SU-DHL-6 (cell line): ENCODE measurements around the gene THAP10.

Experiments used
- CTCF ChIP-seq: fragments of 200-600 bp; sonication (generic); IDR thresholded peaks from one replicate; pipeline ENCODE4 v1.5.1; 2017; ENCODE audit warnings: antibody characterized with exemption, mild to moderate bottlenecking, low read length, moderate library complexity; ENCODE audit not compliant: insufficient read depth, poor library complexity, severe bottlenecking
- EZH2phosphoT487 ChIP-seq: fragments of 200-600 bp; sonication (generic), shearing (Covaris generic); conservative IDR thresholded peaks from 2 replicates; pipeline ENCODE4 v1.6.1; 2018; ENCODE audit warnings: mild to moderate bottlenecking, antibody characterized with exemption, low read length, moderate library complexity, mixed read lengths

GRCh38 chr15:70852501-70853317 lies 39.5 kb downstream of the THAP10 start:
- TF ChIP-seq EZH2phosphoT487: no peak
- TF ChIP-seq CTCF: no peak
